ENCODE data around the gene CPED1. TPM values are rescaled to one million over a fixed set of nuclear protein-coding genes. Genes with fewer than 3 reads are reported as not detected.

The CPED1 gene
- total RNA-seq, 2 experiments from 2014 or later: not detected

DNA sequence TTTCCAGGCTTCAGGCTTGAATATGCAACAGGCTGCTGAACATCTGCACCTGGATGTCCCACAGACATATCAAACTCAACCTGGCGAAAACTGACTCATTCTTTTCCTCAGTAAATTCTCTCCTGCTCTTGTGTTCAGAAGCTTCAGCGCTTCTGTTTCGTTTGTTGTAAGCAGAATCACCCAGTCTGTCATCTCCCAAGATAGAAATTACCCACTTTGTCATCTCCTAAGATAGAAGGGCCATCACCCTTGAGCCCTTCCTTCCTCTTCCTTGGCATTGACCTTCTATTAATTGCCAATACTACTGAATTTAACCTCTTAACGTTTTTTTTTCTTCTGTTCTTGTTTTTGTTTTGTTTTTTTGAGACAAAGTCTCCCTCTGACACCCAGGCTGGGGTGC lies 59.7 kb downstream of the CPED1 start:
- TF ChIP-seq EZH2phosphoT487 (IDR thresholded peaks at IDR 0.05; ENCODE audit: borderline replicate concordance, low read depth, low read length): no peak
- TF ChIP-seq CTCF (conservative IDR thresholded peaks at IDR 0.05; ENCODE audit: low read length): no peak
- no peaks in the 10 kb centered on the region for H4K20me1 ChIP-seq (ENCODE audit: insufficient read depth, low read length)
- ChIA-PET CTCF (ENCODE audit: unreplicated experiment) (no interaction called here), POLR2A (no interaction called here)
- DNase-seq (ENCODE audit: low spot score): no peak
- intact Hi-C loops (cut with micrococcal nuclease; ENCODE audit: unreplicated experiment): no loop called here
- no peak overlapping the region for H3K27ac ChIP-seq (ENCODE audit: low read depth, low read length, poor library complexity, severe bottlenecking)
- H3K36me3 ChIP-seq (ENCODE audit: insufficient read depth, low read length): no peaks in the 10 kb centered on the region
- no peaks in the 10 kb centered on the region for H3K79me2 ChIP-seq (ENCODE audit: insufficient read depth, low read depth, low read length)
- H3K4me2 ChIP-seq (ENCODE audit: low read length): no peak overlapping the region
- BruUV-seq (replicated peaks): no TSS peak
- no peak overlapping the region for H2AFZ ChIP-seq (ENCODE audit: low read length)
- no peaks in the 10 kb centered on the region for H3K9me3 ChIP-seq (ENCODE audit: low read length)
- H3K4me1 ChIP-seq (ENCODE audit: insufficient read depth, low read length, poor library complexity, severe bottlenecking): no peaks in the 10 kb centered on the region
- H3K4me3 ChIP-seq (ENCODE audit: low read depth, low read length, poor library complexity, severe bottlenecking): no peak overlapping the region
- no peaks in the 10 kb centered on the region for H3K9me2 ChIP-seq (ENCODE audit: insufficient read depth, low read length)

DNA sequence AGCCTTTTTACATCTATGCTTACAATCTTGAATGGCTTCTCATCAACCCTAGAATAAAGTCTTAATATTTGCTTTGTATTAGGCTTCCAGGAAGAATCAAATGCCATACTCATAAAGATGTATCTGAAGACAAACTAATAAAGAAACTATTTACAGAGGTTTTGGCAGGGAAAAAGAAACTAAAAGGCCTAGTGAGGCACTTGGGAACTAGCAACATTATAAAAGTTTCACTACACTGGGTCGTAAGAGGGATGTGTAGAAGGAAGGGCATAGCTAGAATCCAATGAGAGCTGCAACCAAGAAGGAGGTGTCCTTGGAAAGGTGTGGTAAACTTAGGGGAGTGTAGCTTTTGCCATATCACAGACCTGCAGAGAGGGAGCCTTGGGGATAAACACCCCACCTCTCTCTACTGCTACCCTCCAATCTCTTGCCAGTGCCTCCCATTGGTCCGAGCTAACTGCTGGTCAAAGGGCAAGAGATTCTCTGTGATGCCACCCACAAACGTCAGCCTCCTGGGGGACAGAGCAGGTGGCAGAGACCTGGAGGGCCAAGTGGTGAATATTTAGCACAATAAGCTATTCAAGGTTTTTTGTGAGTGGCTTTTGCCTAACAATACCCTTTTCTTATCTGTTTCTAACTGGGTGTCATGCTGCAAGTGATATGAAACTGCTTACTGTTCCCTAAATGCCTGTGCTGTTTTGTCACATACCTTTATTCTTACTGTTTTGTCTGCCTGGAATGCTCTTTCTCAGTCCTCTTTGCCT lies 60.7 kb downstream of the CPED1 start:
- H3K79me2 ChIP-seq (ENCODE audit: insufficient read depth, low read depth, low read length): no peaks in the 10 kb centered on the region
- no peak overlapping the region for H2AFZ ChIP-seq (ENCODE audit: low read length)
- intact Hi-C loops (cut with micrococcal nuclease; ENCODE audit: unreplicated experiment): no loop called here
- no peak for TF ChIP-seq EZH2phosphoT487 (IDR thresholded peaks at IDR 0.05; ENCODE audit: borderline replicate concordance, low read depth, low read length)
- TF ChIP-seq CTCF (conservative IDR thresholded peaks at IDR 0.05; ENCODE audit: low read length): no peak
- H3K36me3 ChIP-seq (ENCODE audit: insufficient read depth, low read length): no peaks in the 10 kb centered on the region
- H4K20me1 ChIP-seq (ENCODE audit: insufficient read depth, low read length): no peaks in the 10 kb centered on the region
- DNase-seq (ENCODE audit: low spot score): no peak
- no peaks in the 10 kb centered on the region for H3K4me1 ChIP-seq (ENCODE audit: insufficient read depth, low read length, poor library complexity, severe bottlenecking)
- H3K27ac ChIP-seq (ENCODE audit: low read depth, low read length, poor library complexity, severe bottlenecking): no peak overlapping the region
- no peak overlapping the region for H3K4me3 ChIP-seq (ENCODE audit: low read depth, low read length, poor library complexity, severe bottlenecking)
- no peaks in the 10 kb centered on the region for H3K9me3 ChIP-seq (ENCODE audit: low read length)
- H3K4me2 ChIP-seq (ENCODE audit: low read length): no peak overlapping the region
- H3K9me2 ChIP-seq (ENCODE audit: insufficient read depth, low read length): no peaks in the 10 kb centered on the region
- ChIA-PET POLR2A (interaction anchor here (0.7 to 1.4 kb wide), 3 partner anchors 9 to 25 kb away, joined by 3 to 8 read pairs (median 3); no protein-coding TSS in a partner anchor), CTCF (ENCODE audit: unreplicated experiment) (no interaction called here)
- BruUV-seq (replicated peaks): no TSS peak

- BruUV-seq (replicated peaks): no TSS peak
- H3K4me2 ChIP-seq (ENCODE audit: low read length): no peak overlapping the region
- CTCF ChIA-PET (ENCODE audit: unreplicated experiment): no interaction called here
Measured at GRCh38 chr7:121049897-121050296, 61.4 kb downstream of the CPED1 start.

More at GRCh38 chr7:121049897-121050296, 61.4 kb downstream of the CPED1 start:
- H3K27ac ChIP-seq (ENCODE audit: low read depth, low read length, poor library complexity, severe bottlenecking): no peak overlapping the region
- intact Hi-C loops (cut with micrococcal nuclease; ENCODE audit: unreplicated experiment): no loop called here
- POLR2A ChIA-PET: interaction anchor here (0.7 to 1.4 kb wide), 3 partner anchors 8 to 25 kb away, joined by 3 to 8 read pairs (median 3); no protein-coding TSS in a partner anchor
- no peak for TF ChIP-seq CTCF (conservative IDR thresholded peaks at IDR 0.05; ENCODE audit: low read length)
- TF ChIP-seq EZH2phosphoT487 (IDR thresholded peaks at IDR 0.05; ENCODE audit: borderline replicate concordance, low read depth, low read length): no peak
- H3K4me1 ChIP-seq (ENCODE audit: insufficient read depth, low read length, poor library complexity, severe bottlenecking): no peaks in the 10 kb centered on the region
- H3K9me3 ChIP-seq (ENCODE audit: low read length): no peaks in the 10 kb centered on the region
- H3K36me3 ChIP-seq (ENCODE audit: insufficient read depth, low read length): no peaks in the 10 kb centered on the region
- no peak overlapping the region for H2AFZ ChIP-seq (ENCODE audit: low read length)
- no peak overlapping the region for H3K4me3 ChIP-seq (ENCODE audit: low read depth, low read length, poor library complexity, severe bottlenecking)
- no peaks in the 10 kb centered on the region for H4K20me1 ChIP-seq (ENCODE audit: insufficient read depth, low read length)
- H3K9me2 ChIP-seq (ENCODE audit: insufficient read depth, low read length): no peaks in the 10 kb centered on the region
- DNase-seq (ENCODE audit: low spot score): no peak
- H3K79me2 ChIP-seq (ENCODE audit: insufficient read depth, low read depth, low read length): no peaks in the 10 kb centered on the region

All from OCI-LY7 (cell line).